Adrenal gland (tissue), 12 donors: ENCODE data around the gene ZNF516. TPM values are rescaled to one million over a fixed set of nuclear protein-coding genes. Genes with fewer than 3 reads are reported as not detected.

Experiments used
- DNase-seq, 7 donors: peaks; one replicate each; pipeline ENCODE4 v3.0.0-alpha.2; 2019 to 2020
- H3K27ac ChIP-seq, 5 donors: fragments of 200-600 bp; sonication (generic) in 4 of 5; 1 replicate in 3 of 5; 2 replicates in 2 of 5; pipeline versions ENCODE4 v1.5.1 to v1.8.0; 2016 to 2020; ENCODE audit warnings: mild to moderate bottlenecking in 1 of 5
- H3K27me3 ChIP-seq: fragments of 200-600 bp; 2 replicates; pipeline ENCODE4 v1.8.0; 2021
- H3K36me3 ChIP-seq, 2 donors: fragments of 200-600 bp; replicated peaks in 1 of 2; 1 replicate in 1 of 2; 2 replicates in 1 of 2; pipeline versions ENCODE4 v1.5.1 to v1.8.0; 2018 to 2022
- H3K4me1 ChIP-seq, 2 donors: fragments of 200-600 bp; replicated peaks in 1 of 2; 1 replicate in 1 of 2; 2 replicates in 1 of 2; pipeline versions ENCODE4 v1.5.1 to v1.8.0; 2018 to 2021
- H3K4me3 ChIP-seq, 4 donors: fragments of 200-600 bp; sonication (generic) in 3 of 4; one replicate each; pipeline ENCODE4 v1.5.1; 2016 to 2018
- H3K9me3 ChIP-seq, 3 donors: fragments of 200-600 bp; sonication (generic) in 1 of 3; replicated peaks in 1 of 3; 1 replicate in 2 of 3; 2 replicates in 1 of 3; pipeline versions ENCODE4 v1.5.1 to v1.8.0; 2016 to 2021
- CTCF ChIP-seq, 6 experiments: fragments of 450-650 bp in 4 of 6; fragments of 200-600 bp in 2 of 6; sonication (generic) in 1 of 6; IDR thresholded peaks; 1 replicate in 5 of 6; 2 replicates in 1 of 6; pipeline versions ENCODE4 v1.5.1 to v1.8.0; 2016 to 2021; ENCODE audit warnings: antibody characterized with exemption in 6 of 6, mild to moderate bottlenecking in 2 of 6, moderate library complexity in 1 of 6
- POLR2A ChIP-seq, 2 donors: fragments of 450-650 bp; IDR thresholded peaks; one replicate each; pipeline ENCODE4 v1.6.1; 2017; ENCODE audit warnings: antibody characterized with exemption in 2 of 2, mild to moderate bottlenecking in 2 of 2, moderate library complexity in 1 of 2
- WGBS, 4 donors: extraction: QIAGEN DNeasy Blood & Tissue Kit in 2 of 4; methylation state at CpG; one replicate each; pipeline versions ENCODE4 v1.1.5 to v1.1.7; 2013 to 2017; 5-methylcytosine and 5-hydroxymethylcytosine counted together
- intact Hi-C, 2 donors: fragments of 100-400 bp; cut with DNase I; formaldehyde crosslinking; loops; one replicate each; pipeline versions ENCODE4 v1.14.1 to v1.15.0; 2022 to 2023
- polyA plus RNA-seq, 3 donors: library from polyadenylated mRNA; stranded (reverse); fragments of 200-250 nt in 2 of 3; fragments of 350-450 nt in 1 of 3; fragmentation: Illumina TruSeq in 1 of 3; extraction: RNeasy Lipid Tissue Mini Kit (QIAGEN cat#74804) in 1 of 3; gene quantifications; one replicate each; pipeline ENCODE4 v1.2.3, GENCODE V29; 2013 to 2014
- total RNA-seq, 9 donors: library from RNA; depleted of rRNA in 4 of 9; stranded (reverse); fragments of >200 nt in 4 of 9; fragments of 120-200 nt in 1 of 9; fragmentation: NEBNext Ultra II Directional in 1 of 9; extraction: Animal tissue kit (Norgen Biotek cat#: 25700) in 1 of 9; gene quantifications; one replicate each; pipeline versions ENCODE4 v1.1.0 to v1.2.4, GENCODE V29; 2013 to 2023
- donor health status: healthy with polysubstance abuse.
- donor health status: Bipolar disorder and iron deficiency.
- donor health status: DM: yes; HTN: yes; CAD: no.
- donor health status: DM: no; HTN: no; CAD: no.
- donor health status: DM: no; HTN: no; CAD: no.
- donor health status: DM: yes; HTN: yes; CAD: no.

The ZNF516 gene
- total and polyA plus RNA-seq, 12 donors, result 8.6 to 60.1 (median 31.0) TPM

- 13 to 26% (median 22%) methylated on average over 3 of the region's 3 CpGs for WGBS, 4 donors
- TF ChIP-seq POLR2A (IDR thresholded peaks at IDR 0.05), result no peak
- TF ChIP-seq CTCF (IDR thresholded peaks at IDR 0.05), result no peak
- H3K27me3 ChIP-seq, result no peaks in the 10 kb centered on the region
Observed at GRCh38 chr18:76314015-76314414, 181.0 kb downstream of the ZNF516 start.

More at GRCh38 chr18:76314015-76314414, 181.0 kb downstream of the ZNF516 start:
- Histone ChIP-seq H3K4me1 (no peaks in the 10 kb centered on the region), H3K36me3 (no peaks in the 10 kb centered on the region), H3K4me3 (no peak overlapping the region), H3K9me3 (no peaks in the 10 kb centered on the region), H3K27ac (no peak overlapping the region)
- no peak for DNase-seq
- intact Hi-C loops, result no loop called here
